ENCODE data around the gene ALG14.

DNA sequence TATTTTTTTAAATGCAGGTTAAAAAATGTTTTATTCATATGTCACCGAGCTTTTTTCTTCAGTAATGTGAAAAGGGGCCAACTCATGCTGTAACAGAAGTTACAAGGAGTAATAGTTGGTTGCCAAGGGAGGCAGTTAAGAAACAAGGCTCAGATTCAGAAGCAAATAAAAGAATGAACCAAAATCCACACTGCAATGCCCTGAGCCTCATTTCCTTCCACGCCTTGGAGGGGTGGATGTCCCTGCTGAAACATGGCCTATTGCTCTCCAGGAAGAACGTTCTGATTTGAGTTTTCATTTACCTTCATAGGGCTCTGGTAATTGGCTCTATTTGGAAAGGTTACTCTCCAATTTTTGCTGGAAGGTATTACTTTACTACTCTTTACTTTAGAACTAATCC, 24.4 kb downstream of the ALG14 start:
- TF ChIP-seq, protein P1, sequence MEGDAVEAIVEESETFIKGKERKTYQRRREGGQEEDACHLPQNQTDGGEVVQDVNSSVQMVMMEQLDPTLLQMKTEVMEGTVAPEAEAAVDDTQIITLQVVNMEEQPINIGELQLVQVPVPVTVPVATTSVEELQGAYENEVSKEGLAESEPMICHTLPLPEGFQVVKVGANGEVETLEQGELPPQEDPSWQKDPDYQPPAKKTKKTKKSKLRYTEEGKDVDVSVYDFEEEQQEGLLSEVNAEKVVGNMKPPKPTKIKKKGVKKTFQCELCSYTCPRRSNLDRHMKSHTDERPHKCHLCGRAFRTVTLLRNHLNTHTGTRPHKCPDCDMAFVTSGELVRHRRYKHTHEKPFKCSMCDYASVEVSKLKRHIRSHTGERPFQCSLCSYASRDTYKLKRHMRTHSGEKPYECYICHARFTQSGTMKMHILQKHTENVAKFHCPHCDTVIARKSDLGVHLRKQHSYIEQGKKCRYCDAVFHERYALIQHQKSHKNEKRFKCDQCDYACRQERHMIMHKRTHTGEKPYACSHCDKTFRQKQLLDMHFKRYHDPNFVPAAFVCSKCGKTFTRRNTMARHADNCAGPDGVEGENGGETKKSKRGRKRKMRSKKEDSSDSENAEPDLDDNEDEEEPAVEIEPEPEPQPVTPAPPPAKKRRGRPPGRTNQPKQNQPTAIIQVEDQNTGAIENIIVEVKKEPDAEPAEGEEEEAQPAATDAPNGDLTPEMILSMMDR (IDR thresholded peaks at IDR 0.05), result no peak
- no peak for TF ChIP-seq POLR2A (IDR thresholded peaks at IDR 0.05)

All from Peyer's patch (tissue), 4 donors.